PFSK-1 (cell line): ENCODE results near the gene LENG8.

ENCODE experiments used
- POLR2AphosphoS5 ChIP-seq: IDR thresholded peaks from 2 replicates; pipeline ENCODE4 v1.6.1; 2012; ENCODE audit warnings: low read depth, mild to moderate bottlenecking, control low read depth, low read length, moderate library complexity
- REST ChIP-seq, 2 experiments: IDR thresholded peaks; 2 replicates each; pipeline versions ENCODE4 v1.6.1 to v1.8.0; 2011 to 2012; ENCODE audit warnings: low read depth in 2 of 2, low read length in 2 of 2, control low read depth in 1 of 2, inconsistent platforms in 1 of 2, mild to moderate bottlenecking in 1 of 2, moderate library complexity in 1 of 2; ENCODE audit not compliant: insufficient read depth in 1 of 2

GRCh38 chr19:54439174-54439851 is 9.7 kb upstream of the LENG8 start:
- no peak for TF ChIP-seq POLR2AphosphoS5
- no peak for TF ChIP-seq REST (IDR thresholded peaks at IDR 0.05; ENCODE audit: insufficient read depth in 1 of 2, low read depth in 2 of 2, low read length in 2 of 2)
